K562 (cell line): ENCODE data around the gene RPRML.

Experiments used
- BRF1 ChIP-seq: IDR thresholded peaks from 3 replicates; pipeline ENCODE4 v1.6.1; 2011; ENCODE audit warnings: borderline replicate concordance, mild to moderate bottlenecking; ENCODE audit not compliant: insufficient read length; ENCODE audit errors: extremely low read depth
- CHD2 ChIP-seq: IDR thresholded peaks from 2 replicates; pipeline ENCODE4 v1.6.1; 2011; ENCODE audit warnings: low read depth, low read length
- KAT7 ChIP-seq: sonication (generic); formaldehyde crosslinking; IDR thresholded peaks from 2 replicates; pipeline ENCODE4 v1.8.0; 2022; ENCODE audit warnings: missing genetic modification reagents, mild to moderate bottlenecking, borderline replicate concordance
- KDM4B ChIP-seq, 2 experiments: fragments of 450-650 bp in 1 of 2; sonication (generic) in 1 of 2; IDR thresholded peaks; 2 replicates each; pipeline ENCODE4 v1.6.1; 2016 to 2017; ENCODE audit warnings: borderline replicate concordance in 2 of 2, antibody characterized with exemption in 1 of 2, low read depth in 1 of 2, mild to moderate bottlenecking in 1 of 2
- SAFB ChIP-seq: fragments of 200-400 bp; formaldehyde crosslinking; IDR thresholded peaks from 2 replicates; pipeline ENCODE4 v1.6.1; 2017; ENCODE audit warnings: low read depth, low read length, borderline replicate concordance
- TOE1 ChIP-seq, 2 experiments: fragments of 450-650 bp in 1 of 2; sonication (generic) in 1 of 2; formaldehyde crosslinking in 1 of 2; IDR thresholded peaks; 2 replicates each; pipeline versions ENCODE4 v1.7.1 to v1.8.0; 2016 to 2022; ENCODE audit warnings: borderline replicate concordance in 2 of 2, mild to moderate bottlenecking in 2 of 2, antibody characterized with exemption in 1 of 2, inconsistent platforms in 1 of 2, low read depth in 1 of 2, missing genetic modification reagents in 1 of 2, moderate library complexity in 1 of 2

- no peak for TF ChIP-seq CHD2
- TF ChIP-seq KAT7 (CRISPR knock-in tag), result no peak
- no peak for TF ChIP-seq SAFB
- no peak for TF ChIP-seq KDM4B (IDR thresholded peaks at IDR 0.05; ENCODE audit: borderline replicate concordance in 2 of 2, low read depth in 1 of 2)
- TF ChIP-seq TOE1 (IDR thresholded peaks at IDR 0.05; ENCODE audit: borderline replicate concordance), result no peak
- no peak for TF ChIP-seq TOE1 (CRISPR knock-in tag; IDR thresholded peaks at IDR 0.05; ENCODE audit: borderline replicate concordance, low read depth)
- no peak for TF ChIP-seq BRF1
These were observed 15.5 kb downstream of the RPRML start for GRCh38 chr17:46963571-46963970.
